ENCODE data around the gene LAIR2.
"Not testable (repeated sequence)": the region's sequence is repeated elsewhere in the genome, so short reads cannot be mapped to it uniquely, and the experiment has no call there.

LAIR2 gene

GRCh38 chr19:54473071-54473891, 29.4 kb upstream of the LAIR2 start, which contains the start of gene CDC42EP5:
TSS of gene CDC42EP5 (minus strand) at chr19:54473296. CDS start at chr19:54465547, 7,749 bp downstream.
- Mint-ChIP-seq H3K9me3 (no peaks in the 10 kb centered on the region), H3K27me3 (ENCODE audit: low read depth) (peaks cover 44% of the 10 kb centered on the region), H3K27ac (no peak within 1 kb of the TSS), H3K4me1 (ENCODE audit: low read depth) (no peaks in the 10 kb centered on the region), H3K4me3 (no peak within 1 kb of the TSS), H3K36me3 (ENCODE audit: low read depth) (no peaks in the 10 kb centered on the region)
- no peak for DNase-seq (ENCODE audit: low spot score)

GRCh38 chr19:54473892-54474372, 28.7 kb upstream of the LAIR2 start:
- peaks cover 42% of the 10 kb centered on the region for H3K27me3 Mint-ChIP-seq (ENCODE audit: low read depth)

GRCh38 chr19:54475706-54476105, 26.9 kb upstream of the LAIR2 start:
- Mint-ChIP-seq H3K36me3 (ENCODE audit: low read depth) (no peaks in the 10 kb centered on the region), H3K27ac (no peak overlapping the region), H3K4me1 (ENCODE audit: low read depth) (peaks cover 6% of the 10 kb centered on the region), H3K4me3 (no peak overlapping the region), H3K9me3 (no peaks in the 10 kb centered on the region), H3K27me3 (ENCODE audit: low read depth) (peaks cover 29% of the 10 kb centered on the region)
- no peak for DNase-seq (ENCODE audit: low spot score)

More at GRCh38 chr19:54473892-54474372, 28.7 kb upstream of the LAIR2 start:
- Mint-ChIP-seq H3K36me3 (ENCODE audit: low read depth) (no peaks in the 10 kb centered on the region), H3K27ac (no peak overlapping the region), H3K9me3 (no peaks in the 10 kb centered on the region), H3K4me1 (ENCODE audit: low read depth) (peaks cover 3% of the 10 kb centered on the region), H3K4me3 (no peak overlapping the region)
- no peak for DNase-seq (ENCODE audit: low spot score)

- peaks cover 15% of the 10 kb centered on the region for H3K4me1 Mint-ChIP-seq (ENCODE audit: low read depth)
- no peak for DNase-seq (ENCODE audit: low spot score)
- H3K27me3 Mint-ChIP-seq (ENCODE audit: low read depth), result peaks cover 26% of the 10 kb centered on the region
- no peaks in the 10 kb centered on the region for H3K9me3 Mint-ChIP-seq
- no peak overlapping the region for H3K27ac Mint-ChIP-seq
- H3K36me3 Mint-ChIP-seq (ENCODE audit: low read depth), result no peaks in the 10 kb centered on the region
- no peak overlapping the region for H3K4me3 Mint-ChIP-seq
Observed at GRCh38 chr19:54477650-54478049, 25.0 kb upstream of the LAIR2 start.

- no peak overlapping the region for H3K27ac Mint-ChIP-seq
- H3K27me3 Mint-ChIP-seq (ENCODE audit: low read depth), result peaks cover 20% of the 10 kb centered on the region
- no peaks in the 10 kb centered on the region for H3K36me3 Mint-ChIP-seq (ENCODE audit: low read depth)
- H3K9me3 Mint-ChIP-seq, result no peaks in the 10 kb centered on the region
- H3K4me3 Mint-ChIP-seq, result no peak overlapping the region
- no peak for DNase-seq (ENCODE audit: low spot score)
- H3K4me1 Mint-ChIP-seq (ENCODE audit: low read depth), result peaks cover 18% of the 10 kb centered on the region
Observed at GRCh38 chr19:54478677-54479266, 23.9 kb upstream of the LAIR2 start.

GRCh38 chr19:54480051-54480450, 22.6 kb upstream of the LAIR2 start:
- peaks cover 17% of the 10 kb centered on the region for H3K27me3 Mint-ChIP-seq (ENCODE audit: low read depth)

GRCh38 chr19:54481326-54481930, 21.2 kb upstream of the LAIR2 start:
- H3K4me3 Mint-ChIP-seq, result peak overlapping the region; percentile 10
- peak overlapping the region; percentile 35 for H3K27ac Mint-ChIP-seq
- peaks cover 21% of the 10 kb centered on the region for H3K4me1 Mint-ChIP-seq (ENCODE audit: low read depth)

More at GRCh38 chr19:54480051-54480450, 22.6 kb upstream of the LAIR2 start:
- Mint-ChIP-seq H3K36me3 (ENCODE audit: low read depth) (no peaks in the 10 kb centered on the region), H3K9me3 (no peaks in the 10 kb centered on the region), H3K4me1 (ENCODE audit: low read depth) (peaks cover 18% of the 10 kb centered on the region), H3K4me3 (no peak overlapping the region), H3K27ac (no peak overlapping the region)
- no peak for DNase-seq (ENCODE audit: low spot score)

GRCh38 chr19:54482889-54483288, 19.7 kb upstream of the LAIR2 start:
- Mint-ChIP-seq H3K4me1 (ENCODE audit: low read depth) (peaks cover 21% of the 10 kb centered on the region), H3K27me3 (ENCODE audit: low read depth) (peaks cover 13% of the 10 kb centered on the region), H3K27ac (no peak overlapping the region), H3K9me3 (no peaks in the 10 kb centered on the region), H3K36me3 (ENCODE audit: low read depth) (no peaks in the 10 kb centered on the region), H3K4me3 (no peak overlapping the region)
- no peak for DNase-seq (ENCODE audit: low spot score)

More at GRCh38 chr19:54481326-54481930, 21.2 kb upstream of the LAIR2 start:
- no peaks in the 10 kb centered on the region for H3K9me3 Mint-ChIP-seq
- H3K36me3 Mint-ChIP-seq (ENCODE audit: low read depth), result no peaks in the 10 kb centered on the region
- DNase-seq (ENCODE audit: low spot score), result peak; percentile 34
- peaks cover 18% of the 10 kb centered on the region for H3K27me3 Mint-ChIP-seq (ENCODE audit: low read depth)

- peaks cover 12% of the 10 kb centered on the region for H3K27me3 Mint-ChIP-seq (ENCODE audit: low read depth)
- no peak overlapping the region for H3K4me3 Mint-ChIP-seq
- H3K27ac Mint-ChIP-seq, result no peak overlapping the region
- no peak for DNase-seq (ENCODE audit: low spot score)
- H3K4me1 Mint-ChIP-seq (ENCODE audit: low read depth), result peaks cover 18% of the 10 kb centered on the region
- H3K9me3 Mint-ChIP-seq, result no peaks in the 10 kb centered on the region
- no peaks in the 10 kb centered on the region for H3K36me3 Mint-ChIP-seq (ENCODE audit: low read depth)
Observed at GRCh38 chr19:54484451-54484850, 18.2 kb upstream of the LAIR2 start.

GRCh38 chr19:54485851-54486250, 16.8 kb upstream of the LAIR2 start:
- no peaks in the 10 kb centered on the region for H3K9me3 Mint-ChIP-seq
- DNase-seq (ENCODE audit: low spot score), result no peak

GRCh38 chr19:54489341-54489740, 13.3 kb upstream of the LAIR2 start:
- Mint-ChIP-seq H3K27ac (no peak overlapping the region), H3K4me3 (no peak overlapping the region), H3K27me3 (ENCODE audit: low read depth) (peaks cover 19% of the 10 kb centered on the region), H3K36me3 (ENCODE audit: low read depth) (no peaks in the 10 kb centered on the region), H3K9me3 (no peaks in the 10 kb centered on the region), H3K4me1 (ENCODE audit: low read depth) (peaks cover 3% of the 10 kb centered on the region)
- no peak for DNase-seq (ENCODE audit: low spot score)

More at GRCh38 chr19:54485851-54486250, 16.8 kb upstream of the LAIR2 start:
- no peaks in the 10 kb centered on the region for H3K36me3 Mint-ChIP-seq (ENCODE audit: low read depth)
- no peak overlapping the region for H3K27ac Mint-ChIP-seq
- peaks cover 16% of the 10 kb centered on the region for H3K4me1 Mint-ChIP-seq (ENCODE audit: low read depth)
- peaks cover 16% of the 10 kb centered on the region for H3K27me3 Mint-ChIP-seq (ENCODE audit: low read depth)
- H3K4me3 Mint-ChIP-seq, result no peak overlapping the region

- Mint-ChIP-seq H3K27me3 (ENCODE audit: low read depth) (peaks cover 20% of the 10 kb centered on the region), H3K27ac (no peak overlapping the region), H3K4me1 (ENCODE audit: low read depth) (peaks cover 3% of the 10 kb centered on the region), H3K36me3 (ENCODE audit: low read depth) (no peaks in the 10 kb centered on the region), H3K9me3 (no peaks in the 10 kb centered on the region), H3K4me3 (no peak overlapping the region)
- no peak for DNase-seq (ENCODE audit: low spot score)
Observed at GRCh38 chr19:54489766-54490165, 12.9 kb upstream of the LAIR2 start.

- peaks cover 37% of the 10 kb centered on the region for H3K27me3 Mint-ChIP-seq (ENCODE audit: low read depth)
- peaks cover 4% of the 10 kb centered on the region for H3K4me1 Mint-ChIP-seq (ENCODE audit: low read depth)
- no peaks in the 10 kb centered on the region for H3K9me3 Mint-ChIP-seq
- DNase-seq (ENCODE audit: low spot score), result no peak
- H3K36me3 Mint-ChIP-seq (ENCODE audit: low read depth), result no peaks in the 10 kb centered on the region
- no peak overlapping the region for H3K27ac Mint-ChIP-seq
- no peak overlapping the region for H3K4me3 Mint-ChIP-seq
Observed at GRCh38 chr19:54492568-54492967, 10.1 kb upstream of the LAIR2 start.

GRCh38 chr19:54493056-54493455, 9.6 kb upstream of the LAIR2 start:
- not testable (repeated sequence) for DNase-seq (ENCODE audit: low spot score); H3K9me3 Mint-ChIP-seq; H3K4me3 Mint-ChIP-seq; H3K36me3 Mint-ChIP-seq (ENCODE audit: low read depth); H3K4me1 Mint-ChIP-seq (ENCODE audit: low read depth); H3K27ac Mint-ChIP-seq
- peaks cover 39% of the 10 kb centered on the region for H3K27me3 Mint-ChIP-seq (ENCODE audit: low read depth)

All from T-helper 2 cell treated with Interferon-gamma antibody and Interleukin-4, amounts not matched to agents 5 μg/mL and 100 μg/mL, for 36 hours (primary cell).